HG03025 (cell line): ENCODE measurements around the gene NR2C2AP.

Experiments used
- ATAC-seq: cut with Tn5 transposase; IDR thresholded peaks from one replicate; pipeline ENCODE4 v1.9.1; 2021; ENCODE audit warnings: mild to moderate bottlenecking, moderate library complexity; ENCODE audit not compliant: unreplicated experiment, low FRiP score

NR2C2AP gene

GRCh38 chr19:19154768-19155494, 48.3 kb downstream of the NR2C2AP start:
- ATAC-seq: no peak

DNA sequence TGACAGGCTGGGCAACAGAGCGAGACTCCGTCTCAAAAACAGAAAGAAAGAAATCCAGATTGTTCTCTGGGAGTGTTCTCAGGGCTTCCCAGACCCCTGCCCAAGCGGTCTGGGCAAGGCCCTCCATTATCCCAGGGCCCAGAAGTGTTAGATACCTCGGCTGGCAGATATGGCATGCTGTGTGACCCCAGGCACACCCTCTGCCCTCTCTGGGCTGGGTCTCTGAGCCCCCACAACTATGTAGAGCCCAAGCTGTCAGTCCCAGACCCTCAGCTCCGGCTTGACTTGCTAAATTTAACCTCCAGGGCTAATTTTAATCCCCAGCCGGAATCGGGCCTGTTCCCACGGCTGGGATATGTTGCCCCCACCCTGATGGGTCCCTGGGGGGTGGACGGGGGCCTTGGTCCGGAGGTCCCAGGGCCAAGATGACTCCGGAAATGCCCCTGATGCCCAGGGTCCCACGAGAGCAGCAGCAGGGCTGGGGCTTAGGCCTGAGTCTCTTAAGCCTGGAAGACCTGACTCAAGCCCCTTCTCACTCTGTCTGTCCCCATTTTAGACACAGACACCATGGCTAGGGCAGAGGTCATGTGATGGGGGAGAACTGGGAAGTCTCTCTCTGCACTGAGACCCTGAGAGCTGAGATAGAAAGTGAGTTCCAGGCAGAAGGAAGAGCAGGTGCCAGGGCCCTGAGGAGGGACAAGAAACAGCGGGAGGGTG, 50.4 kb downstream of the NR2C2AP start:
- no peak for ATAC-seq

- ATAC-seq: no peak
Measured at GRCh38 chr19:19151418-19151817, 51.8 kb downstream of the NR2C2AP start.
